HG03565 (cell line): Measurements from ENCODE around the gene TMEM272.

Experiments used
- ATAC-seq: cut with Tn5 transposase; IDR thresholded peaks from one replicate; pipeline ENCODE4 v1.9.1; 2021; ENCODE audit warnings: mild to moderate bottlenecking, moderate library complexity; ENCODE audit not compliant: unreplicated experiment

TMEM272 gene

DNA sequence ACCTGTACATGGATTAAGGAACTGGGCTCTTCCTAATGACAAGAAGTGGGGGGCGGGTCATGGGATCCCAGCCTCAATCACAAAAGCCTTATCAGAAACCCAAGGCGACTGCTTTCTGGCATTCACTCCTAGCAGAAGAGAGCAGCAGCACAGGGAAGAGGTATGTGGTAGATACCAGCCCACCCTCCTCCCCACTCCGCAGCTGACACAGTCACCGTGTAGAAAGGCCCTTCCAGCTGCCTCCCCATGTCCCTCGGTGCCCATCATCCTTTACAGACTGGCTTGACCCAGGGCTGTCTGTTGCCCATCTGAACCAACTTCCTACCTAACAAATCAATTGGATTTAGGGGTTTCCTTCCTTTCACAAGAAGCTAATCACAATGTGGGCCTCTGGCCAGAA is 37.9 kb downstream of the TMEM272 start:
- no peak for ATAC-seq

DNA sequence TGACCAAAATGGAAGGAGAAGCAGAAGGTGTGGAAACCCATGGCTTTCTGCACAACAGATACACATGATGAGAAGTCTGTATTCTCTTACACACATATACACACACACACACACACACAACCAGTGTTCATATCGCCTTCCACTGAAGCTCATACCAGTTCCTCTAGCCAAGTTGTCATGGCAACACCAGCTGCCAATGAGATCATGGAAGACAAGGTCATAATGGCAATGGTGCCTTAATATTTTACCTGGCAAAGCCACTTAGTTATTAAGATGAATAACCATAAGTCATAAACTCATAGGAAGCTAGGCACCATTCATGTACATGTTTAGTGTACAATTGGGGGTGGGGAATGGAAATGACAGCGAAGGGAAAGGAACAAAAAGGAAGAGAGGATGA is 38.4 kb downstream of the TMEM272 start:
- ATAC-seq: no peak

DNA sequence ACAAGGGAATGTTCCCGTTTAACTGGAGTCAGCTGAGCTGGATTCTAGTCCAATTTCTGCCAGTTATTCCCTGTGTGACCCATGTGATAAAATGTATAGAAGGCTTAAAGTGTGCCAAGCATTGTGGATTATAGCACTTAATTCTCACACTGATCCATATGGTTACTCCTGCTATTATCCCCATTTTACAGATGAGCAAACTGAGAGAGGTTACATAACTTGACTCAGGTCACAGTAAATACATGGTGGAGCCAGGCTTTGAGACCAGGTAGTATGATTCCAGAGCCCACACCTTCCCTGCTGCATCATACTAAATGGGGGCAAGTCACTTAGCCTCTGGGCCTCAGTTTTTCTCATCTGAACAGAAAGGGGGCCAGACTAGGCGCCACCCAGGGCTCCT is 39.1 kb downstream of the TMEM272 start:
- no peak for ATAC-seq

DNA sequence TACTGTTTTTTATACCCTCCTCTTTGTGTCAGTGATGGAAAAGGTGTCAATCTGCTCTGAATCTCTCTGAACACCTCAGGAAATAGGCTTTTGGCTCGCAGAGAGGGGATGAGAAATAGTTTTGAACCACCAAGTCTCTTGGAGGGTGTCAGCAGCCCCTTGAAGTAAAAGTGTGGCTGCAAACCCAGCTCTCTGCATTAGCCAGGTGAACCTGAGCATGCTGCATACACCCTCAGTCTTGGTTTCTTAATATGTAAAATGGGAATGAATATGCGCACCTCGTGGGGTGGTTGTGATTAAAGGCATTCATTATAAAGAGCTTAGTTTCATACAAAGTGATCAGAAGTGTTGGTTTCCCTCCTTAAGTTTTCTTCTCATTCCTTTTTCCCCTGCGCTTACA is 39.7 kb downstream of the TMEM272 start:
- no peak for ATAC-seq

DNA sequence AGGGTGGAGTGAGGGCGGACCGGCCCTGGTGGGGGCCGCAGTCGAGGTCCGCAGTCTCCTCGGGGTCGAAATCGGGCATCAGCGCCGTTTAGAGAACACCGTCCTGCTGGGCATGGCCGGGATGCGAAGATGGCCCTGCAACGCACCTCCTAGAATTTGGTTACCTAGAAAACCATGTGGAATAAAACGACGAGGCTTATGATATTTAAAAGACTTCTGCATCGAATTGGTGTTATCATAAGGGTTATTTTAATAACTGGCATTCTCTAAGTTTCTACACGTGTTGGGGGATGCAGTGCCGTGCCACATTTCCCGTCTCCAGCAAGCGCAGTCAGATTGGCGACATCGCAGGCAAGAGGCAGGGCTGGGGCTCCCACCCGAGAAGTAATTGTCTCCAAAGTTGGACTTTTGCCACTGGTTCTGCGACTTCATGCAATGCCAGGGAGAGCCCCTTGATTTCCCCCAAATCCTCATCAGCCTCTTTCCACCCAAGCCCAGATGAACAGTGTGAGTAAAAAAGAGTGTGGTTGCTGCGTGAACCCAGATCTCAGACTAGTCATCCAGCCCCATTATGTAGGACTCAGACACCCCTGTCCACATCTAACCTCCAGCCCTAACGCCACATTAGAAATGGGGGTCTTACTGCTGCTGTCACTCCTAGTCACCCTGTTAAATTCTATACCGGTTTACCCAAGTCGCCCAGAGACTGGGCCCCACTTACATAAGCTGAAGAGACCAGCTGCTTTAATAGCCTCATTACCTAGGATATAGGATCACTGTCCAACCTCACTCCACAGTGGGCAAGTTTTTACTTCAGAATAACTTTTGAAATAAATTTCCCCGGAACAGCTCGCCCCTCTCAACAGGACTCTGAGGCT is 40.4 kb downstream of the TMEM272 start:
- no peak for ATAC-seq

DNA sequence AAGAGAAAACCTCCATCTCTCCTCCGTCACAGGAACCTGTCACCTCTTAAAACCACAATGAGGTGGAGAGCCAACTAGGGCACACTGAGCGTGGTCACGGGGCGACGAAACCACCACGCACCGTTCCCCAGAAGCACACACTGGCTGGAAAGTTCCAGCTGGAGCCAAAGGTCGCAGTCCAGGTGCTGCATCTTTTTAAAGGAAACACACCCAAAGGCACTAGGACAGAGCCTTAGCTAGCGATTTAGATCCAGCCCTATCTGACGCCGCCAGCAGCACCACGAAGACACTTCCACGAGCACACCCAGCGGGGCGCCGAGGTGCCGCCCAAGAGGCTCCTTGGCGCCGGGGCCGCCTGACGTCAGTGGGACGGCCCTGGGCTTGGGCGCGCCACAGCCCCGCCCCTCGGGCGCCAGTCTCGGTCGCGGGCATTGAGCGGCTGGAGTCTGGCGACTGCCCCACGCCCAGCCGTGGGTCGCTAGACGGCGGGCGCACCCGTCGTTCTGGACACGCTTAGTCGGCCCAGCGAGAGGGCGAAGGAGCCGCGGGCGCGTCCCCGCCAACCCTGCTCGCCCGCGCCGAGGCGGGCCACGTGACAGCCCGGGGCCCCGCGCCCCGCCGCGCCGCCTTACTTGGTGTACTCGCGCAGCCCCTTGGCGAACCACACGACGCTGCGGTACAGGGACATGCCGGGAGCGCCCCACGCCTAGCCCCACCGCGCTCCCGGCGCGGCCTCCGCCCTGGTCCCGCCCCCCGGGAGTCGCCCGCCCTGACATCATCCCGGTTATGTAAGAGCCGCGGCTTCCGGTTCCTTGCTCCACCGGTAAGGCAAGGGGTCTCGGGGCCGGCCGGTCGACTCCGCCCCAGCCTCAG is 41.3 kb downstream of the TMEM272 start, which contains the start of gene DHRS12:
Gene DHRS12, minus strand, starts transcription at position 742 of the 873 bp plus-strand sequence. CDS start 4,504 bp downstream, outside the sequence.
- peak; percentile 73 for ATAC-seq

DNA sequence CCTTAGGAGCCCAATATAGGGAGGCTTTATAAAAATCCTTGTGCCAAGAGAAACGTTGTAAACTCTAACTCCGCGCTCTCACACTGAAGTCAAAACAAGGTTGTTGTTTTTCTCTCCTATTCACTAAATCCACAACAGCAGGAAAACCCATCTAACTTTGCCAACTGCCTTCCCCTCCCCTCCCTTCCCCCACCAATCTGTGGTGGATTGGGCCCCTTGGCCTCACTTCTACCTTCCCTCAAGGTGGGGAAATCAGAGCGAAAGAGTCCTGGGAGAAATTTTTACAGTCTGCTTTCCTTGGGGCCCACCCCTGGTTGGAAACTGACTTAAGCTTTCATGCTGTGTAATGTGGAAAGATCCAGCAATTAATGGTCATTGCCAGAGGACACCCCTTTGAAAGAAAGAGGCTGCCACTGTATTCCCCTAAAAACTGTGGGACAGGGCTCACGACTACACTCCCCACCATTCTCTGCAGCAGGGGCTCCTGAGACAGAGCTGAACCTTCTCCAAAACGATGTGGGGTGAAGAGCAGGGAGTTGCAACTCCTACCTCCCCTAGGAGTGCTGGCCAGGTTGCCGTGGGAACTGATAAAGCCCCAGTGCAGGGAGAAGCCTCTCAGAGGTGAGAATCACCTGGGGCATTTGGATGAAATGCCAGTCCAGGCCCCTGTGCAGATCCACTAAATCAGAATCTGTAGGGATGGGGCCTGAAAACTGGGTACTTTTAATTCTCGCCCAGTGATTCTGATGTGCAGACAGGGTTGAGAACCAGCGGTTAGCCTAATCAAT is 42.2 kb downstream of the TMEM272 start:
- ATAC-seq: no peak

DNA sequence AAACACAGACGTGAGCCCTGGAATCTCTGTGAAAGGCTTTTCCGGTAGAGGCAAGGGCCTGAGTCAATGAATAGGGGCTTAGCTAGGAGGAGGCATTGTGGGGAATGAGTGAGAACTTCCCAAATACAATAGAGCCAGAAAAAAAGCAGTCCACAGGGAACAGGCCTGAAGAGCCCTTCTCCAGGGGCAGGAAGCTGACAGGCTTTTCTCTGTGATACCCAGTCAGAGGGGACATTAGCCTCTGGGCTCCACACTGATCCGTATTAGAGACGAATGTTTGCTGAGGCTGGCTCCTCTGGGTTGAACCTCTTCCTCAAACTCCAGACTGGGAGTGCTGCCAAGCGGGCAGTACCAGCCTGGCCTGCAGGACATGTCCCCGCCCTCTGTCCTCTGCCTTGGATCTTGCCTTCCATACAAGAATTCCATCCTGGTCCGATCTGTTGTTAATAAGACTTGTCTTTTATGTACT is 43.3 kb downstream of the TMEM272 start:
- no peak for ATAC-seq

DNA sequence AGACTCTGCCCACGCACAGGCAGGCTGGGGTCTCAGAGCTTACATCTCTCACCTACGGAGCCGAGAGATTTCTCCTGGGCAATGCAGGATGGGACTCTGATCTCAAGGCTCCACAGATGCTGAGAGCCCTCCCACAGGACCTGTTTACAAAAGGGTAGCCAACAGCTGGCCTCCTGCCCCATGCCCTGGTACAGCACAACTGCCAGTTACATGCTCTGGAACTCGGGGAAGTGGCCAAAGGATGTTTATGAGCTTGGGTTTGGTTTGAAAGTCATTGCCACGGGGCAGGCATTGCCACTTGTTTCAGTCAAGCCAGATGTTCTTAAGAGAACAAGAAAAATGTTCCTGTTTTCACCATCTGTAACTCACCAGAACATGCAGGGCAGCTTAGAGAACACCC is 44.5 kb downstream of the TMEM272 start:
- no peak for ATAC-seq

DNA sequence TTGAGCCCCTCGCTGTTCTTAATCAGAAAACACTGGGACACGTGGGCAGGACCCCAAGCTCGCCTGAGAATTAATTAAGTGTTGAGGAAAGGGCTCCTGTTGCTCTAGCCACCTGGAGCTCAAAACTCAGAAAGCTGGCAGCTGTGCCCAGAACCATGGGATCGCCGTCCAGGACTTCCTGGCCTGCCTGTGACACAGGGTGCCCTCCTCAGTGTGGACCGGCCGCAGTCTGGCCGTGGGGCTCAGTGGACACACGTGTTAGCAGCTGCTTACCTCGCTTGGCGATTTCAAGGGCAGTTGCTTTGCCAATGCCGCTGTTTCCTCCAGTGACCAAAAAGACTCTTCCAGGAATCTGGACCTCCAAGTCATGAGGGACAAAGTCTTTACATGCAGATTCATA is 45.7 kb downstream of the TMEM272 start:
- no peak for ATAC-seq

DNA sequence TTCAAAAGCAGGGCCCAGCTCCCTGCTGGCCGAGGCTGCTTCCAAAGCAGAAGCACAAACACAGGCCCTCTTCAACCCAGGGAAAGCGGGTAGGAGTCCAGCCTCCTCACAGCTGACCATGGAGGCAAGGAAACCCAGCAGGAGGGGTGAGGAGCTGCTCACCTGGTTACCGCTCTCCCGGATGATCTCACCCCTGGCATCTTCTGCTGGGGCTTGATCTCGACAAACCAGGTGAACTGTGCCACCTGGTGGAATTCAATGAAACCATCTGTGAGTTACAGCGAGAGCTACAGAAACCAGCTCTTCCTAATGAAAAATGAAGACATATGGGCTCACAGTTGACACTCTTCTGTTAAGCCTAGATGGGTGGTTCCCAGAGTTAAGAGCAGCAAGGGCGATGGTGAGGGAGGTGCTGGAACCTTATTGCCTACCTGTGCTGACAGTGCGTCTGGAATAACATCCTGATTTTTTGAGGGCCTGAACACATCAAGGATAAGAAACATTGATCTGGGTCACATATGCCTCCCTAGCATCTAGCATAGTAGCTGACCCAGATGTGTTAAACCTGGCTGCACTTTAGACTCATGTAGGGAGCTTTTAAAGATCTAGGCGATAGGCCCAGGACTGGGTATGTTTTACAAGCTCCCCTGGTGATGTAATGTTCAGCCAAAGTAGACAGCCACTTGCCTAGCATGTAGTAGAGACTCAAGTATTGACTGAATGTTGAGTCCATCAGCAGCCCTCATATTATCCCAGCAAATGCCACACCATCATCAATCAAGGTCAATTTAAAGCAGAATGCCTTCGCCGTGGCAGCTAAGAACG is 47.1 kb downstream of the TMEM272 start:
- no peak for ATAC-seq

DNA sequence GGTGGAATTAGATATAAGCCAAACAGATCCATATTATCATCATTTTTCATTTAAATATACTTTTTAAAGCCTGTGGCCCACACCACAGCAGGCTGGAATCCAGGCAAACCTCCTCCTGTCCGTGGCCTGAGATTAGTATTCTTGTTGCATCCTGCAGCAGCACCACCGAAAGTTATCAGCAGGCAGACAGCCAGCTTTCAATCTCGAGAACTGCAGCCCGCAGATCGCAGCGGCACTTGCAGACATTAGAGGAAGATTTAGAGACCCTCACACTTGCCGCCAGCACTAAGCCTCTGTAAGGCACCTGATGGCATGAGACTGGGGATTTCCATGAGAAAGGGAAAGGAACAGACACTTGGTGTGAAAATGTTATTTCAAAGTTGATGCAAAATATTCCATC is 48.4 kb downstream of the TMEM272 start:
- ATAC-seq: no peak

DNA sequence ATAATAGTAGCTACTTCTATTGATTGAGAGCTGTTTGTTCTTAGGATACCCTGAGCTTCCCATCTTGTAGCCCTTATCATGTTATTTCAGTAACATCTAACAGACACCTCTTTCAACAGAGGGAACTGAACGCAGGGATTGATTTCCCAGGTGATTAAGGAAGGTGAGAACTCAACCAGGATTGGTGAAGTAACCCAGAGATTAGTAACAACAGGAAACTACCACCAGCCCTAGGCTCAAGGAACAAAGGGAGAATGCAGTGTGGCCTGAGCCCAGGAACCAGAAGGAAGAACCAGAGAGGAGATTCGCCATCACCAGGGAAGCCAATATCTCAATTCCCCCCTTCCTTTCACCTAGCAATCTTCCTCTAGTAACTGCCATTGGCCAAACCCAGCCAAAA is 49.6 kb downstream of the TMEM272 start:
- ATAC-seq: no peak

DNA sequence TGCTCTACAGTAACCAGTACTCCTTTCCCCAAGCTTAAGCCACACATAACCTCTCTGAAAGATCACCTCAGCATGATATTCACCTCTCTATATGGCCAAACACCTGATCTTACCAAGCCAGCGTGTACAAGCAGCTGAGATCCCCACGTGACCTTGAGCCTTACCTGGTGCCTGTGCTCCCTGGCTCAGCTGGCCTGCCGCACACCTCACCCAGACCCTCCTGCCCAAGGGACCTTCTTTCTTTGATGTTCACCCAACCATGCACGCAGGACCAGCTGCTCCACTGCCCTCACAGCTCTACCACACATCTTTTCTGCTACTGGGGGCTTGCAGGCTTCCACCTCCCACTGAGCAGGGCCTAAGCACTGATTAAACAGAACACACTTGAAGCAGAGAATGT is 50.0 kb downstream of the TMEM272 start:
- no peak for ATAC-seq

DNA sequence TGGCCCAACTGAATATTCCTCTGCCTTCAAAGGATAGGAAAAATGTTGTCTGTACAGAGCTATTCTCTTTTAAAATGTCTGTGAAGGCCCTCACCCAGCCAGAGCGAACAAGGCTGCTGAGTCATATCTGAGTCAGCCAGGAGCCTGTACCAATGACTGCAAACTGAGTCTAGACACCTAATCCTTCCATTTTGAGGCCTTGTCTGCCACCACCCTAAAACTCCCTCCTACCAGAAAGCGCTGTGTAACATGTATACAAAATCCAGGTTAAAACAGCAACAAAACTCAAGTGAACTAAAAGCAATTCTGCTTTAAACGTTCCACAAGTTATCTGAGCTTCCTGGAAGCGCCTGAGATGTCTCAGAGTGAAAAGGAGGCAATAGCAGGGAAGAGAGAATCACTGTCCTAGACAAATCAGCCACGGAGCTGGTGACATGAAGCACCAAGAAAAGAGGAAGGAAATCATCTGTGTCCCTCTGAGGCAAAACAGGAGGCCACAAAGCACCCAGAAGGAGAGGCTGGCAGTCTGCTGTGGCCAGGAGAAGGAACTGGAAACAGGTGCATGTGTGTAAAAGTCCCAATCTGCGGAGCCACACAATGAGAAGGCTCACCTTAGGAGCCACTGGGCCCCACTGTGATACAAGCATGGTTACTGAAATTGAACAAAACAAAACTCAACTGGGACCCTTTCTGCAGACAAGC is 51.3 kb downstream of the TMEM272 start:
- peak; percentile 56 for ATAC-seq

DNA sequence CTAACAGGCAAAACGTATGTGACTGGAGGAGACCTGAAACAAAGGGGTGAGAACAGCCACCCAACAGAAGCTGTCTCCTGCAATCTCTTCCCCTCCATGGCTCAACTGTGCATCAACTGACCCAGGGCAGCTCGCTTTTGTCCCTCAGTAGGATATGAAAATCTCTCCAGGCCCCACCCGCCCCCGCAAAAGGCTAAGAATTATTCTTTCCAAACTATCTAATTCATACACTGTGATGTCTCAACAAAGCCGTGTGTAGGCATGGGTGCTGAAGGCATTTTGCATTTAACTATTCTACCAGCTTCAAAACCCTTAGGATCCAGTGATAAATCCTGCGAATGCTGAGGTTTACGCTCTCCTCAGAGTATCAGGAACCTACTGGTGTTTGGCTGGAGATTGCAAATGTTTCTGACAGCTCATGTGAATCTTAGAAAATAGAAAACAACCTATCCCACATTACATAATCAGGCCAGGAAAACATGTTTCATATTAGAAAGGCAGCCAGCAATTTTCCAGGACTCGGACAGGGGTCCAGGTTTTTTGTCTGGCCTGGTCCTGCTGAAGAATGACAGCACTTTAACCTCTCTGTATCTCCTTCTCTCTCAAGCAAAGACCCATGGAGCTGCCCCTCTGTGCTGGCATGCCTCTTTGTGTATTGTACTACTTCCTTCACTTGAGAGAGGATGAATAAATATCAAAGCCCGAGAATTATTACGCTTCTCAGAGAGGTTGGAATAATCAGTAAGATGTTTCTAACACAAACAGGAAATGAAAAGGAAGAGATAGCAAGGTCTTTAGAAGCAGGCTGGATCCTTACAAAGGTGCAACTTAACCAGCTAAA is 58.3 kb downstream of the TMEM272 start:
- ATAC-seq: no peak

DNA sequence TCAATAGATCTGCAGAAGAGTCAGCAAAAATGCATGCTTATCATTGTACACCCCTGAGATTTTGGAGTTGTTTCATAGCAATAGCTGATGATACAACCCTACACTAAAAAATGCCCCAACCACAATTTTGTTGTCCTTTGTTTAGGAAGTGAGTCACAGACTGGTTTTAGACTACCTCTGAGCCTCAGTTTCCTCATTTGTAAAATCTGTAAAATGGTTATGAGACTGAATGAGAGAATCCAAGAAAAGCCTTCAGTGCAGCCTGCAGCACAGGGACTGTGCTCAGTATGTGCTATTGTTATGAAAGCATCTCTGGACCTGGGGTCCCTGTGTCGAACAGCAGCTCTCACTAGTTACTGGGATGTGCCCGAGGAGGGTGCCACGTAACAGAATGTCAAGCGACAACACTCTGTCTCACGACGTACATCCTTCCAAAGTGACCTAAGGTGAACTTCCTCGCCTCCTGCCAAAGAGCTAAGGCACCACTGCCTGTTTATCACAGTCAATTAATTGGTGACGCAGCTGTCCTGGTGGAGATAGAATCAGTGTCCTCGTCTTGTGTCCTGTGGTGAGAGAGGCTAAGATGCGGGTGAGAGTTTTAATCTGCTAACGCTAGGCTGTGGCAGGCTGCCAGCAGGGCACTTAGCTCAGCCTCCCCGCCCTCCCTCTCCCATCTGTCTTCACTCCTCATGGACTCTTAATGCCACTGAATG is 59.1 kb downstream of the TMEM272 start:
- ATAC-seq: no peak

DNA sequence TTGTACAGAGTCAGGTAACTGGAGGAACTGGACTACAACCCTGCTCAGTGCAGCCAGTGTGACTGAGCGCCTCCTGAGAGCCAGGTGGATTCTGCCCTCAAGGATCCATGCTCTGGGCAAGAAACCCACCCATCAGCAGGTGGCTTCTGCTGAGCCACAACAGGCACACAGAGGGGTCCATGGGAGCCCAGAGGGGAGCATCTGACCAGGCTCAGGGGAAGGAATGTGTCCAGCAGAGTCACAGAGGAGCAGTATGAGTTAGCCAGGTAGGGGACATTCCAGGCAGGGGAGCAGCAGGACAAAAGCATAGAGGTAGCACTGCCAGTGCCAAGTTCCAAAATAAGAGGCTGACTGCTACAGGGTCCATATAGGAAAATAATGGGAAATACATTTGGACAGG is 60.9 kb downstream of the TMEM272 start:
- no peak for ATAC-seq
